ENCODE measurements around the gene MTO1.
"Not testable (repeated sequence)": the region's sequence is repeated elsewhere in the genome, so short reads cannot be mapped to it uniquely, and the experiment has no call there.

The MTO1 gene, protein sequence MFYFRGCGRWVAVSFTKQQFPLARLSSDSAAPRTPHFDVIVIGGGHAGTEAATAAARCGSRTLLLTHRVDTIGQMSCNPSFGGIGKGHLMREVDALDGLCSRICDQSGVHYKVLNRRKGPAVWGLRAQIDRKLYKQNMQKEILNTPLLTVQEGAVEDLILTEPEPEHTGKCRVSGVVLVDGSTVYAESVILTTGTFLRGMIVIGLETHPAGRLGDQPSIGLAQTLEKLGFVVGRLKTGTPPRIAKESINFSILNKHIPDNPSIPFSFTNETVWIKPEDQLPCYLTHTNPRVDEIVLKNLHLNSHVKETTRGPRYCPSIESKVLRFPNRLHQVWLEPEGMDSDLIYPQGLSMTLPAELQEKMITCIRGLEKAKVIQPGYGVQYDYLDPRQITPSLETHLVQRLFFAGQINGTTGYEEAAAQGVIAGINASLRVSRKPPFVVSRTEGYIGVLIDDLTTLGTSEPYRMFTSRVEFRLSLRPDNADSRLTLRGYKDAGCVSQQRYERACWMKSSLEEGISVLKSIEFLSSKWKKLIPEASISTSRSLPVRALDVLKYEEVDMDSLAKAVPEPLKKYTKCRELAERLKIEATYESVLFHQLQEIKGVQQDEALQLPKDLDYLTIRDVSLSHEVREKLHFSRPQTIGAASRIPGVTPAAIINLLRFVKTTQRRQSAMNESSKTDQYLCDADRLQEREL

GRCh38 chr6:73461537-73462350 lies at the start of gene MTO1:
TSS of gene MTO1 (plus strand) at chr6:73461737. CDS start at chr6:73461855, 118 bp downstream.
- Mint-ChIP-seq H3K4me1 (ENCODE audit: low read depth) (peaks cover 39% of the 10 kb centered on the region), H3K27me3 (no peaks in the 10 kb centered on the region), H3K4me3 (peak within 1 kb of the TSS; percentile 96), H3K27ac (peak within 1 kb of the TSS; percentile 95), H3K9me3 (no peaks in the 10 kb centered on the region), H3K36me3 (ENCODE audit: low read depth) (peaks cover 35% of the 10 kb centered on the region)
- intact Hi-C loops (cut with micrococcal nuclease): loop anchor here (1.0 to 5.0 kb wide), 2 partner anchors 9 to 41 kb away; partner anchors contain the start of gene CGAS

DNA sequence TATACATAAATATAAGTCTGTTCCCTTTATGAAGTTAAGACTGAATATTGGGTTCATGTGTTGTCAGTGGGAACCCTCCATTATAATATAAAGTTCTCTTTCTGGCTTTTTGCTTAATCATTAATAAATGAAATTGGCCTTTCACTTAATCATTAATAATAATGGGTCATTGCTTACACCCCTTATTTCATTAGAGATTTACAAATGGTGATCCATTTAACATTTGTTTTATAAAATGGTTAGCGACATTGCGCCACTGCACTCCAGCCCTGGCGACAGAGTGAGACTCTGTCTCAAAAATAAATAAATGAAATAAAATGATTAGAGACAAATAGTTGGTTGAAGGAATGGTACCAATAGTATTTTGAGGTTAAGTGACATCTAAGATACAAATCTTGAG lies 48.4 kb upstream of the MTO1 start:
- Mint-ChIP-seq H3K27me3 (no peaks in the 10 kb centered on the region), H3K27ac (no peak overlapping the region), H3K4me1 (ENCODE audit: low read depth) (no peaks in the 10 kb centered on the region), H3K36me3 (ENCODE audit: low read depth) (peaks cover 43% of the 10 kb centered on the region), H3K9me3 (no peaks in the 10 kb centered on the region), H3K4me3 (no peak overlapping the region)
- intact Hi-C loops (cut with micrococcal nuclease): no loop called here

- Mint-ChIP-seq H3K4me3 (no peak overlapping the region), H3K27me3 (no peaks in the 10 kb centered on the region), H3K4me1 (ENCODE audit: low read depth) (peaks cover 7% of the 10 kb centered on the region), H3K36me3 (ENCODE audit: low read depth) (peaks cover 68% of the 10 kb centered on the region), H3K27ac (no peak overlapping the region), H3K9me3 (no peaks in the 10 kb centered on the region)
- intact Hi-C loops (cut with micrococcal nuclease): no loop called here
Observed at GRCh38 chr6:73418081-73418741, 43.3 kb upstream of the MTO1 start.

GRCh38 chr6:73421534-73421933 lies 40.0 kb upstream of the MTO1 start:
- no peak overlapping the region for H3K4me3 Mint-ChIP-seq

GRCh38 chr6:73435236-73435635 lies 26.3 kb upstream of the MTO1 start:
- H3K36me3 Mint-ChIP-seq (ENCODE audit: low read depth): peaks cover 94% of the 10 kb centered on the region
- no peak overlapping the region for H3K4me3 Mint-ChIP-seq
- no peaks in the 10 kb centered on the region for H3K9me3 Mint-ChIP-seq
- peaks cover 5% of the 10 kb centered on the region for H3K4me1 Mint-ChIP-seq (ENCODE audit: low read depth)
- H3K27ac Mint-ChIP-seq: no peak overlapping the region
- H3K27me3 Mint-ChIP-seq: no peaks in the 10 kb centered on the region
- intact Hi-C loops (cut with micrococcal nuclease): loop anchor here (5.0 kb wide), 1 partner anchor 47 kb away; no protein-coding TSS in a partner anchor

More at GRCh38 chr6:73421534-73421933, 40.0 kb upstream of the MTO1 start:
- Mint-ChIP-seq H3K36me3 (ENCODE audit: low read depth) (peaks cover 74% of the 10 kb centered on the region), H3K4me1 (ENCODE audit: low read depth) (peaks cover 7% of the 10 kb centered on the region), H3K27me3 (no peaks in the 10 kb centered on the region), H3K9me3 (no peaks in the 10 kb centered on the region), H3K27ac (no peak overlapping the region)
- intact Hi-C loops (cut with micrococcal nuclease): no loop called here

- Mint-ChIP-seq H3K9me3 (no peaks in the 10 kb centered on the region), H3K27me3 (no peaks in the 10 kb centered on the region), H3K36me3 (ENCODE audit: low read depth) (peaks cover 93% of the 10 kb centered on the region), H3K4me3 (no peak overlapping the region), H3K27ac (no peak overlapping the region), H3K4me1 (ENCODE audit: low read depth) (peaks cover 48% of the 10 kb centered on the region)
- intact Hi-C loops (cut with micrococcal nuclease): no loop called here
Observed at GRCh38 chr6:73443555-73443954, 18.0 kb upstream of the MTO1 start.

DNA sequence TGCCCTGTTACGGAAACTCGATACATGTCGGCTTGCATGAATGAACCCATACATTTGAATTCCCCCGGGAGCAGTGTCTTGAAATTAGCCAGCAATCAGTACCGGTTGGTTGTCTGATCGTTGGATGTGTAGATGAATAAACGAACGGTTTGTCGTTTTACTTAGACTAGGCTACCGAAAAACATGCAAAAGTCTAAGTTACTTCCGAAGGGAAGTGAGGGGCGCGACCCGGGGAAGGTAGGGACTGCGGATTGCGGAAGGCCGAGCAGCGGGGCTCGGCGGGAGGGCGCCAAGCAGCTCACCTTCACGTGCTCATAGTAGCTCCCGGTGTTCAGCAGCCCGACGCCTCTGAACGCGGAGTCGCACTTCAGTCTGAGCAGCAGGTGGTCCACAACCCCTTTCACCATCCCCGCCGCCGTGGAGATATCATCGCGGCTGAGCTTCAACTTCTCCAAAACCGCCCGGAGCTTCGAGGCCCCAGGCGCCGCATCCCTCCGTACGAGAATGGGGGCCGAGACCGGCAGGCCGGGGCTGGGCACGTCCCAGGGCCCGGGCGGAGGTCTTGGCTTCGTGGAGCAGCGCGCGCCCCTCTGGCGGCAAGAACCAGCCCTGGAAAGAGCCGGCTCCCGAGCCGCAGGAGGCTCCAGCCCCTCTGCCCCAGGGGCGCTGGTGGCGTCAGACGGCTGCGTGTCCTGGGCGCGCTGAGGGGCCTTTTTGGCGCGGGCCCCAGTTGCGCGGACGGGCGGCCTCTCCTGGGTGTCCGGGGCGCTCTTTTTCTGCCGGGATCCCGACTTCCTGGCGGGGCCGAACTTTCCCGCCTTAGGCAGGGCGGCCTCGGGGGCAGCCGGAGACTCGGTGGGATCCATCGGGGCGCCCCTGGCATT lies 10.1 kb upstream of the MTO1 start:
- Mint-ChIP-seq H3K4me1 (ENCODE audit: low read depth) (peaks cover 57% of the 10 kb centered on the region), H3K27me3 (no peaks in the 10 kb centered on the region), H3K9me3 (no peaks in the 10 kb centered on the region), H3K27ac (peak overlapping the region; percentile 94), H3K36me3 (ENCODE audit: low read depth) (peaks cover 52% of the 10 kb centered on the region), H3K4me3 (peak overlapping the region; percentile 81)
- intact Hi-C loops (cut with micrococcal nuclease): loop anchor here (1.0 to 5.0 kb wide), 3 partner anchors 10 to 201 kb away; partner anchors contain the start of genes MTO1 and SLC17A5

DNA sequence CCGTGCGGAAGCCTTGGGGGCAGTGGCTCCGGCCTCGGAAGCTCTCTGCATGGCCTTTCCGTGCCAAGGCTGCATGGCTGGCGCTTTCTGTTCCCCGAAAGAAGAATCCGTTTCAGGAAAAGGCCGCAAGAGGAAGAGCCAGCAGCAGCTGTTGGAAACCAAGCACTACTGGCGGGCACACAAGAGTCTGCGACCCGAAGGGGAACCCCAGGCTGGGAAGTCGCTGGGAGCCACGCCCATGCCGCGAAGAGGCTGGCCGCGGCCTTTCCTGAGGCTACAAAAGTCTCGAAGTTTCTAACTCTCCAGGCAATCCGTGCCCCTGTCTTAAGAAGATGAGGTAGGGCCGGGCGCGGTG lies 9.5 kb upstream of the MTO1 start, which contains the start of gene CGAS:
TSS of gene CGAS (minus strand) at position 191 of the 355 bp plus-strand sequence. CDS start at position 75, 116 bp downstream.
- no peaks in the 10 kb centered on the region for H3K9me3 Mint-ChIP-seq
- intact Hi-C loops (cut with micrococcal nuclease): loop anchor here (1.0 to 5.0 kb wide), 3 partner anchors 9 to 200 kb away; partner anchors contain the start of genes MTO1 and SLC17A5
- H3K36me3 Mint-ChIP-seq (ENCODE audit: low read depth): peaks cover 51% of the 10 kb centered on the region
- no peaks in the 10 kb centered on the region for H3K27me3 Mint-ChIP-seq
- H3K4me1 Mint-ChIP-seq (ENCODE audit: low read depth): peaks cover 62% of the 10 kb centered on the region
- peak within 1 kb of the TSS; percentile 81 for H3K4me3 Mint-ChIP-seq
- peak within 1 kb of the TSS; percentile 94 for H3K27ac Mint-ChIP-seq

GRCh38 chr6:73455865-73456629 lies 5.5 kb upstream of the MTO1 start:
- no peak overlapping the region for H3K4me3 Mint-ChIP-seq
- H3K4me1 Mint-ChIP-seq (ENCODE audit: low read depth): peaks cover 56% of the 10 kb centered on the region
- H3K27me3 Mint-ChIP-seq: no peaks in the 10 kb centered on the region
- peaks cover 11% of the 10 kb centered on the region for H3K36me3 Mint-ChIP-seq (ENCODE audit: low read depth)
- intact Hi-C loops (cut with micrococcal nuclease): no loop called here
- no peaks in the 10 kb centered on the region for H3K9me3 Mint-ChIP-seq
- H3K27ac Mint-ChIP-seq: peak overlapping the region; percentile 70

- peak overlapping the region; percentile 95 for H3K27ac Mint-ChIP-seq
- peaks cover 60% of the 10 kb centered on the region for H3K4me1 Mint-ChIP-seq (ENCODE audit: low read depth)
- intact Hi-C loops (cut with micrococcal nuclease): not testable (repeated sequence)
Observed at GRCh38 chr6:73459474-73459873, 2.1 kb upstream of the MTO1 start.

DNA sequence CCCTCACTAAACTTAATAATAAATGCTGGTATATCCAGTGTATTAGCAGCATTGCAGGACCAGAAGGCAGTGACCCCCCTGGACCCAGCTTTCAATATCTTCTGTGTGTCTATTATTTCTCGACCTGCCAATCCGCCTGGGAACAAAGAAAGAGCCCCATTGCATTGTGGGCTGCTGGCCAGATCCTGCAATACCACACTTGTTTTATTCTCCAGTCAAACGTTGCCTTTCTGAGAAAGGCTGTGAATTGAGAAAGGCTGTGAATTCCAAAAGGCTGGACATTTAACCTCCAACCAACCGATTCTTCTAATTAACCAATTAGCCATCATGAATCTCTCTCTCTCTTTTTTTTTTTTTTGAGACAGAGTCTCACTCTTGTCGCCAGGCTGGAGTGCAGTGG lies 1.5 kb upstream of the MTO1 start:
- intact Hi-C loops (cut with micrococcal nuclease): loop anchor here (5.0 kb wide), 1 partner anchor 42 kb away; no protein-coding TSS in a partner anchor
- H3K4me1 Mint-ChIP-seq (ENCODE audit: low read depth): peaks cover 54% of the 10 kb centered on the region

More at GRCh38 chr6:73459474-73459873, 2.1 kb upstream of the MTO1 start:
- not testable (repeated sequence) for H3K9me3 Mint-ChIP-seq, H3K4me3 Mint-ChIP-seq, H3K27me3 Mint-ChIP-seq
- peaks cover 14% of the 10 kb centered on the region for H3K36me3 Mint-ChIP-seq (ENCODE audit: low read depth)

More for the DNA sequence above, 1.5 kb upstream of the MTO1 start:
- Mint-ChIP-seq H3K9me3 (no peaks in the 10 kb centered on the region), H3K27me3 (no peaks in the 10 kb centered on the region), H3K36me3 (ENCODE audit: low read depth) (peaks cover 20% of the 10 kb centered on the region), H3K4me3 (no peak overlapping the region), H3K27ac (peak overlapping the region; percentile 95)
